Mesenteric fat pad (tissue), 1 donor: ENCODE measurements around the gene CACNA1G. TPM values are rescaled to one million over a fixed set of nuclear protein-coding genes. Genes with fewer than 3 reads are reported as not detected.
A peak's percentile ranks its signal among the peaks of the same experiment; 100 is the strongest.

ENCODE experiments used
- DNase-seq: peaks from one replicate; pipeline ENCODE4 v3.0.0-alpha.2; 2020; ENCODE audit warnings: low spot score
- total RNA-seq: library from RNA; stranded (reverse); fragmentation: NEBNext Ultra II Directional; extraction: Animal tissue kit (Norgen Biotek cat#: 25700); gene quantifications from one replicate; pipeline ENCODE4 v1.2.1, GENCODE V29; 2021
- donor health status: DM: yes; HTN: yes; CAD: no.

CACNA1G gene
- total RNA-seq, 1 donor from 2014 or later = 0.58 TPM

DNA sequence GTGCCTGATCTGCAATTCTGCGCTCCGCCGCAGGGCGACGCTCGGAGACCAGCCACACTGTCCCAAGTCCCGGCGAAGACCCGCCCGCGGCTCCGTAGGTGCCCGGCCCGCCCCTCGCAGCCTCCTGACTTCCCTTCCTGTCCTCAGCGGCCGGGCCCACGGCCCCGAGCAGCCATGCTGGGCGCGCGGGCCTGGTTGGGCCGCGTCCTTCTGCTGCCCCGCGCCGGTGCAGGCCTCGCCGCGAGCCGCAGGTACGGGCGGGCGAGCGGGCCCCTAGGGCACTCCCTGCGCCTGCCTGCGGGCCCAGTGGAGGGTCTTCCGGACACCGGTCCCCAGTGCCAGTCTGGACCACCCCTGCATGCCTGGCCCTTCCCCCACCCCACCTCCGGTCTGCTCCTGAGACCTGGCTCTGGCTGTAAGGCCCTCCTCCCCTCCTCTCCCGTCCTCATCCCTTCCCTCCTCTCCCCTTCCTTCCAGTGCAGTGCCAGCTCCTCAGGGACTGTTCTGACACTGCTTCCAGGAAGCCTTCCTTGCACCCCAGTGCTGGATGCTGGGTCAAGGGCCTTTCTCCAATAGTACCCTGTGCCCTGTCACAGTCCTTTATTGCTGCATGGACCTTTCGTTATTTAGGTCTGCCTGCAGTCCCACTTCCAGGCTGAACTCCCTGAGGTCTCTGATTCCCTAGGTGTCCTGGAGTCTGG lies 13.3 kb upstream of the CACNA1G start, which contains the start of gene SPATA20:
SPATA20 (plus strand) TSS at position 140 of the 701 bp plus-strand sequence; CDS start at position 175, 35 bp downstream.
- DNase-seq = peak; percentile 96

DNA sequence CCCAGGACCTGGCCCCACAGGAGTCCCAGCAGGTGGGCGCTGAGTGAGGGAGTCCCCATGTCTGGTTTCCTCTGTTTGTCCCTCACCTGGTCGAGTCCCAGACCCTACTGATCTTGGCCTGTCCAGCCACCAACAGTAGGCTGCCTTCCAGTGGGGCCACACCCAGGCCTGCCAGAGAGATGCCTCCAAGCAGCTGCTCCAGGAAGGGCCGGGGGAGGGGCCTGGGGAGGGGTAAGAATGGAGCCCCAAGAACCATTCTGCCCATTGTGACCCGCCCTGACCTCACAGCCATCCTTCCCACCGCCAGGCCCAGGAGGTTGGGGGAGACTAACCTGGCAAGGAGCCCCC lies 12.8 kb upstream of the CACNA1G start:
- DNase-seq = no peak

DNA sequence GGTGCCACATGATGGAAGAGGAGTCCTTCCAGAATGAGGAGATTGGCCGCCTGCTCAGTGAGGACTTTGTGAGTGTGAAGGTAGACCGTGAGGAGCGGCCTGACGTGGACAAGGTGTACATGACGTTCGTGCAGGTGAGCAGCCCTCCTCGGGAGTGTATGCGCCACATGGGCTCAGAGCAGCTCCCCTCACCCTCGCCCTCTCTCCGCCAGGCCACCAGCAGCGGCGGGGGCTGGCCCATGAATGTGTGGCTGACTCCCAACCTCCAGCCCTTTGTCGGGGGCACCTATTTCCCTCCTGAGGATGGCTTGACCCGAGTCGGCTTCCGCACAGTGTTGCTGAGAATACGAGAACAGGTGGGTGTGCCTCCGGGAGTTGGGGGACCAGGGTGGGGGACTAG lies 11.7 kb upstream of the CACNA1G start:
- no peak for DNase-seq

DNA sequence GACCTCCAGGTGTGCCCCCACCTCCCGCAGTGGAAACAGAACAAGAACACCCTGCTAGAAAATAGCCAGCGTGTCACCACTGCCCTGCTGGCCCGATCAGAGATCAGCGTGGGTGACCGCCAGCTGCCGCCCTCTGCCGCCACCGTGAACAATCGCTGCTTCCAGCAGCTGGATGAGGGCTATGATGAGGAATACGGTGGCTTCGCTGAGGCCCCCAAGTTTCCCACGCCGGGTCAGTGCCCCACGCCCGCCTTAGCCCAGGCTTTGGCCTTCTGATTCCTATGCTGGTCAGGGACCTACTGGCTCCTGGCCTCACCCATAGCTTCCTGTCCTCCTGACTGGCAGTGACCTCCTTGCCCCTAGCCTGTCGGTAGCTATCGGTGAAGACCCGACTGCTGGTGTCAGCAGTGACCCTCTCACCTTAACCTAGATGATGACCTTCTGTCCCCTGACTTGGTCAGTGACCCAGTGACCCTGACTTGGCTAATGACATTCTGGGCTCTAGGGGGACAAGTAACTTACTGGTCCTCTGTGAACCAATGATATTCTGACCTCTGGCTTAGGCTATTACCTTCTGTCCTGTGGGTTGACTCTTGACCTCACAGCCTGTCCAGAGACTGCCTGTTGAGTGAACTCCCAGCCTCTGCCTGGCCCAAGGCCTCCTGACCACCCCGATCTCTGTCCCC lies 11.1 kb upstream of the CACNA1G start:
- no peak for DNase-seq

DNA sequence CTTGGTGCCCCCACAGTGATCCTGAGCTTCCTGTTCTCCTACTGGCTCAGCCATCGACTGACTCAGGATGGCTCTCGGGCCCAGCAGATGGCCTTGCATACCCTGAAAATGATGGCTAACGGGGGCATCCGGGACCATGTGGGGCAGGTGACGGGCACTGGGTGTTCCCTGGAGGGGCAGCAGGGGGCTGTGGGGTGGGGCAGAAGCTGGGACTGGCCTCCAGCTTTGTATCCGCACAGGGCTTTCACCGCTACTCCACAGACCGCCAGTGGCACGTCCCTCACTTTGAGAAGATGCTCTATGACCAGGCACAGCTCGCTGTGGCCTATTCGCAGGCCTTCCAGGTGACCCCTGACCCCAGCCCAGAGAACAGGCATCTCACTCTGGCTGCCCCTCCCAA lies 10.5 kb upstream of the CACNA1G start:
- DNase-seq = no peak

DNA sequence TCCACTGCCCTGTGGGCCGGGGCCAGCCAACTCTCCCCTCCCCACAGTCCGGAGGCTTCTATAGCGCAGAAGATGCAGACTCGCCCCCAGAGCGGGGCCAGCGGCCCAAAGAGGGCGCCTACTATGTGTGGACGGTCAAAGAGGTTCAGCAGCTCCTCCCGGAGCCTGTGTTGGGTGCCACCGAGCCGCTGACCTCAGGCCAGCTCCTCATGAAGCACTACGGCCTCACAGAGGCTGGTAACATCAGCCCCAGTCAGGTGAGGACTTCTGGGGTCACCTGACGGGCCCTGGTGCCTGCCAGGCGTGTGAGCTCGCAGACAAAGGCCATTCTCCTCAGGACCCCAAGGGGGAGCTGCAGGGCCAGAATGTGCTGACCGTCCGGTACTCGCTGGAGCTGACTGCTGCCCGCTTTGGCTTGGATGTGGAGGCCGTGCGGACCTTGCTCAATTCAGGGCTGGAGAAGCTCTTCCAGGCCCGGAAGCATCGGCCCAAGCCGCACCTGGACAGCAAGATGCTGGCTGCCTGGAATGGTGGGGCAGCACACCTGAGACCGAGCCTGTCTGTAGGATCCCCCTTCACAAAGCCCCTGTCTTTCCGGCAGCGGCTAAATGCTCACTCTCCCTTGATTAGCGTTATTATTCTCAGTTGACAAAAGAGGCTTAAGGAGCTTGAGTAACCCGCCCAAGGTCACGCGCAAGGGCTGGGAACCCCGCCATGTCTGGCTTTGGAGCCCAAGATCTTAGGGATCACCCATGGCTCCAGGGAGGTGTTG lies 9.7 kb upstream of the CACNA1G start:
- DNase-seq = no peak

DNA sequence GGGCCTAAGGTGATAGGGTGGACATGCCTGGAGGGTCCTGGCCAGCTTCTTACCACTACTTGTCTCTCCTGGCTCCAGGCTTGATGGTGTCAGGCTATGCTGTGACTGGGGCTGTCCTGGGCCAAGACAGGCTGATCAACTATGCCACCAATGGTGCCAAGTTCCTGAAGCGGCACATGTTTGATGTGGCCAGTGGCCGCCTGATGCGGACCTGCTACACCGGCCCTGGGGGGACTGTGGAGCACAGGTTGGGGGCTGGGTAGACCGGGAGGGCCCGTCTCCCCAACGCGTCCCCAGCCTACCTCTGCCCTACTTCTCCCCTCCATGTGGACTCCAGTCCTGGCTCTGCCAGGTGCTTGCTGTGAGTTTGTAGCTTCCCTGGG lies 9.1 kb upstream of the CACNA1G start:
- no peak for DNase-seq

DNA sequence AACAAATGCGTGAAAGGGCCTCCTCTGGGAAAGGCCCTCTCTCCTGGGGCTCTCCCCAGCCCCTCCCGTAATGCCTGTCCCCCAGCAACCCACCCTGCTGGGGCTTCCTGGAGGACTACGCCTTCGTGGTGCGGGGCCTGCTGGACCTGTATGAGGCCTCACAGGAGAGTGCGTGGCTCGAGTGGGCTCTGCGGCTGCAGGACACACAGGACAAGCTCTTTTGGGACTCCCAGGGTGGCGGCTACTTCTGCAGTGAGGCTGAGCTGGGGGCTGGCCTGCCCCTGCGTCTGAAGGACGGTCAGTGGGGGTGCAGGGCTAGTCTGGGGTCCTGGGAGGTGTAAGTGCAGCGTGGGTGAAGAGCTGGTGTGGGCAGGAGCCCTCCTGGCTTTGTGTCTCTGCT lies 8.6 kb upstream of the CACNA1G start:
- no peak for DNase-seq

DNA sequence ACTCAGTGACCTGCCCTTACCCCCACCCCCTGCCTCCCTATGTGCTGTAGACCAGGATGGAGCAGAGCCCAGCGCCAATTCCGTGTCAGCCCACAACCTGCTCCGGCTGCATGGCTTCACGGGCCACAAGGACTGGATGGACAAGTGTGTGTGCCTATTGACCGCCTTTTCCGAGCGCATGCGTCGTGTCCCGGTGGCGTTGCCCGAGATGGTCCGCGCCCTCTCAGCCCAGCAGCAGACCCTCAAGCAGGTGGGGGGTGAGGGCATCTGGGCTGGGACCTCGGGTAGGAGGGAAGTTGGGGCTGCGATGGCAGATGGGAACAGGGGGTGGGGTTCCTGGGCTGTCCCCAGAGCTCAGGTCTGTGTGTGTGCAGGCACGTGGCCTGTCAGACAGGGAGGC lies 6.3 kb upstream of the CACNA1G start:
- no peak for DNase-seq

DNA sequence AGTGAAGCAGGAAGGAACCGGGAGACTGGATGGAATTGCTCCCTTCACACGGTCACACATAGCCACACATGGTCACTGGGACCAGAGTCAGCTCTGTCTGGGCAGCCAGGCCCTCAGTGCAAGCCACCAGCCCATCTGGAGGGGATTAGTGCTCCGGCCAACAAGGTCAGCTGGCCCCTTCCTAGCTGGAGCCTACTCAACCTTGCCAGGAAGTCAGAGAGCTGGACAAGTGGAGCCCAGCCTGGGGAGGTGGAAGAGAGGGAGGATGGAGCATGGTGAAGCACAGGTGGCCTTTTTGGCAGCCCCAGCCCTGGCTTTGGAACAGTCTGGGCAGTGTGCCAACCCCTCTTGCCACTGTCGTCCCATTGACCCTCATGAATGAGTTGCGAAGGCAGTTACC lies 3.7 kb upstream of the CACNA1G start:
- DNase-seq = no peak

DNA sequence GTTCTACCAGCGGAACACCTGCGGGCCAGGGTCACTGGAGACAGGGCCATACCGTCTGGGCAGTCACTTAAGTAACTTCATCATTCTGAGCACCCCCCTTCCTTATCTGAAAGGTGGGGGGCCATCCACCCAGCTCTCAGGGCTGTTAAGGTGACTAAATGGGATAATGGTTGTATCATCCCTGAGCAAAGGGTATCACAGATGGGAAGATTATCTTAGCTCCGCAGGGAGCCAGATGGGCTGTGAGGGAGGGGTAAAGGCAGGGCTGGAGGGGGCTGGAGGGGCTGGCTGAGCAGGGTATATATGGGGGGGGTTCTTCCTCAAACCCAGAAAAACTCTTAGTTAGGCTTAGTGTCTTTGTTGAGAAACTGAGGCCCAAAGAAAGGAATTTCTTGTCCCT lies 2.9 kb upstream of the CACNA1G start:
- no peak for DNase-seq

DNA sequence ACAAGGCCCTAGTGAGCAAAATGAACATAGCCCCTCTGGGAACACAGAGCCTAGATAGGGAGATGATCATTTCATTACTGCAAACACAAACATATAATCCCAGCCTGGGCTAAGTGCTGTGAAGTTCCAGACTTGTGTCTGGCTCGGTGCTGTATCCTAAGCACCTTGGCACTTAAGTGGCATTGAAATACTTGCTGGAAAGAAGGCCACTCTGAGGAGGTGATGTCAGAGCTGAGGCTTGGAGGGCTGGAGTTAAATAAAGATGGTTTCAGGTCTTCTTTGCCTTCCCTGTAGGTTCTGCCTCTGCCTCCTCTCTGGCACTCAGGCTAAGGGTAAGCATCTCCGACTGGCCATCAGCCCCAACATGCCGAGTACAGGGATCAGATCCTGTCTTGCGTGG lies 2.4 kb upstream of the CACNA1G start:
- no peak for DNase-seq

DNA sequence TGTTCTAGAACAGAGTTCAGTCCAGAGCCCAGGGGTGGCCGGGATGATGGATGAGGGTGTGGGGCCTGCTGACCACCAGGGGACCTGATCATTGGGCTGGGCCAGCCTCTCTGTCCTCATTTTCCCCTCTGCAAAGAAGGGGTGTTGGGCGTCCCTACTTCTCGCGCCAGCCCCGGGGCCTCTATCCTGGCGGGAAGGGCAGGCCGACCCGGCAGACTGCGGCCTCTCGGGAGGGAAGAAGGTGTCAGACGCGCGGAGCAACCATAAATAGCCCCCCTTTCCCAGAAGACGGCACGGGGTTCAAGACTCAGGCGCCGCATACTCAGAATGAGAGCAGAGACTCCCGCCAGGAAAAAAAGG lies 2.0 kb upstream of the CACNA1G start:
- DNase-seq = no peak

DNA sequence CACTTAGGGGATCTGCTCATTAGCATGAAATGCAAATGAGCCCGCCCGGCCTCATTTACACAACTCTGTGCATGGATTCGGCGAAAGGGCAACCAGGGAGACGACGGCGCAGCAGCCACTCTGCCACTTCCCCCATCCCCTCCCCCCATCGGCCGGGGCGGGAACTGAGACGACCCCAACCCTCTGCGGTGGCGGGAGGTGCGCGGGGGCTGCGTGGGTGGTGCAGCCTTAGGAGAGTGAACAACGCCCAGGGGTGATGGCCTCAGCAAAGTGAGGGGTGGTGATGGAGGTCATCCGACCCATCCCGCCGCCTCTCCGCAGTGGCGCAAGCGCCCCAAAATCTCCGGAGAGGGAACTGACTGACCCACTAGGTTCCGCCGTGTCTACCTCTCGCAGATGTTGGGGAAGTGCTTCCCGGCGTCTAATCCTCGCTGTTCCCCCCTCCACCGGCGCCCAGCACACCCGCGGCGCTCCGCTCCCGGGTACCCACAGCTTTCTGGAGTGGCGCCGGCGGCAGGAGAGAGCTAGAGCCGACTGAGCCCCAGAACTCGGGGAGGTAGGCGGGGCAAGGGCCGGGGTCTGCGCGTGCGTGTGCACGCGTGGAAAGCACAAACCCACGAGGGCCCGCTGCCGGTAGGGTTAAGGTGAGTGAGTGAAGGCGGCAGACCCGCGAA lies 1.4 kb upstream of the CACNA1G start:
- DNase-seq = no peak

DNA sequence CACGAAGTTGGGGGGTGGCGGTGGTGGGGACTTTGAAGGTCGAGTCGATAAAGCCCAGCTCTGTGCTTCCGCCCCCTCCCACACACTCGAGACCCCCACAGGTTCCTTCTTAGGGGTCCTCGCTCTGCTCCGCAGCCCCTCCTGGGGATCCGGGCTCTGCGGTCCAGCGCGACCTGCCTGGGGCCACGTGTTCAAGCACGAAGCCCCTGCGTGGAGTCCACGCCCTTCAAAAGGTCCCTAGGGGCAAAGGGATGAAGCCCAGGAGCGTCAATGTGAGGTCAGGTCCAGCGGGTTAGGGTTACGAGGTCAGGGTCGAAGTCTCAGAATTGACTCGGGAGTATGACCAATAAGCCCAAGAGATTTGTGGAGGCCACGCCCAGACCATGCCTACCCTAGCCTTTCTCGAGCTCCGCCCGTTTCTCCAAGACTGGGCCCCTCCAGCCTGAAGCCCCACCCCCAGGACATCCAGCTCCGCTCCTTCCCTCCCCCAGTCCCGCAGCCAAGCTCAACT lies 786 bp upstream of the CACNA1G start:
- no peak for DNase-seq

DNA sequence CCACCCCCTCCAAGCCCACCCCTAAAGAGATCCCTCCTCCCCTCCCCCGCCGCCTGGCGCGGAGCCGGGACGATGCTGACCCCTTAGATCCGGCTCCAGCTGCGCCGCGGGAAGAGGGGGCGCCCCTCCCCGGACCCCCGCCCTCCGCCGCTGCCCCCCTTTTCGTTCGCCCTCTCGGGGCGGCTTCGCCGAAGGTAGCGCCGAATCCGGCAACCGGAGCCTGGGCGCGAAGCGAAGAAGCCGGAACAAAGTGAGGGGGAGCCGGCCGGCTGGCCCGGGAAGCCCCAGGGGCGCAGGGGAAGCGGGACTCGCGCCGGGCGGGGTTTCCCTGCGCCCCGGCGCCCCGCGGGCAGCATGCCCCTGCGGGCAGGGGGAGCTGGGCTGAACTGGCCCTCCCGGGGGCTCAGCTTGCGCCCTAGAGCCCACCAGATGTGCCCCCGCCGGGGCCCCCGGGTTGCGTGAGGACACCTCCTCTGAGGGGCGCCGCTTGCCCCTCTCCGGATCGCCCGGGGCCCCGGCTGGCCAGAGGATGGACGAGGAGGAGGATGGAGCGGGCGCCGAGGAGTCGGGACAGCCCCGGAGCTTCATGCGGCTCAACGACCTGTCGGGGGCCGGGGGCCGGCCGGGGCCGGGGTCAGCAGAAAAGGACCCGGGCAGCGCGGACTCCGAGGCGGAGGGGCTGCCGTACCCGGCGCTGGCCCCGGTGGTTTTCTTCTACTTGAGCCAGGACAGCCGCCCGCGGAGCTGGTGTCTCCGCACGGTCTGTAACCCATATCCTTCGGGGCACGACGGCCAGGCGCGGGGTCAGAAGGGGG lies 623 bp downstream of the CACNA1G start:
- no peak for DNase-seq

DNA sequence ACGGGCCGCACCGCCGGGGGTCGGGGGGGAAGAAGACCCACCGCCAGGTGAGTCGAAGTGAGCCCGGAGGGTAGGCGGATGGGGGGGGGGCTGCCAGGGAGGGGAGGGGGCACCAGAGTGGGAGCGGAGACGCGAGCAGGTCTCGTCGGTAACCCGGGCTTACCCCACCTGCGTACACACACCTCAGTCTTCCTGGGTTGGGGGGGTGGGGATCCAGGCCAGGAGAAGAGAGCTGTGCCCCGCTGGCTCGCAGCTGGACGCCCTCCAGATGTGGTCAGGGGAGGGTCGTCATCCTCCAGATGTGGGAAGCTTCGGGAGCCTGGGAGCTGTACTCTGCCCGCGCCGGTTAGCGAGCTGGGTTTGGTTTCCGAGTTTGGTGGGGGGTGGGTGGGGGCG lies 1.2 kb downstream of the CACNA1G start:
- no peak for DNase-seq

DNA sequence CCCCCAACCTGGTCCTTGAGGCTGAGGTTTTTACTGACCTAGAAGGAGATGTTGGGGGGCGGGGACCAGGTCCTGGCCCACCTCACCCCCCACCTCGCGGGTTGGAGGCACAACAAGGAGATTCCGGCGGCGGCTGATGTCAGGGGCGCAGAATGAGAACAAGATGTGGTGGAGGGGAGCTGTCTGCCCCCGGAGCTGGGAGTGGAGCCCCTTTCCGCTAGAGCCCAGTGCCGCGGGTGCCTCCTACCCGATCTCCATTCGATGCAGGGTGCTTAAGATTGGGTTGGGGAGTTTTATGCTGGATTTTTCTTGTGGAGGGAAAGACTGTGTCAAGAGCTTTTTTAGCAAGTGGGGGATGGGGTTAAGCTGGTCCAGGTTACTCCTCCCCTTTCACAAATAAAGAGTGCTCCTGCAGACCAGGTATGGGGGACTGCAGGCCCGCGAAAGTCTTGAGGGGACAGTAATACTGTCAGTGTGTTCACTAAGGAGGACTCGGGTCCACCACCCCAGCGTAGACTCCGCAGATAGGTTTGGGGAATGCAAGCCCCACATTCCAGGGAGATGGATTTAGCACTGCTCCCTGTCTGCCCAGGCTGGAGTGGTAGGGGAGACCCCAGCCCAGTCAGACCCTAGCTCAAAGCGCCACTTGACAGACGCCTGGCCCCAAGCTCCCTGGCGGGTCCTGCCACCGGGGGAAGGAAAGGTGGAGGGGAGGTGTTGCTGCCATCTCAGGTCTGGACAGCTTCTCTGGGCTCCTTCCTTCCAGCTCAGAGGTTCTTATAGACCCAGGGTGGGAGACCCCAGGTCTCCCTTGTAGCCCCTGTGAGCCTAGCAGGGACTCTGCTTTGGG lies 2.0 kb downstream of the CACNA1G start:
- no peak for DNase-seq

DNA sequence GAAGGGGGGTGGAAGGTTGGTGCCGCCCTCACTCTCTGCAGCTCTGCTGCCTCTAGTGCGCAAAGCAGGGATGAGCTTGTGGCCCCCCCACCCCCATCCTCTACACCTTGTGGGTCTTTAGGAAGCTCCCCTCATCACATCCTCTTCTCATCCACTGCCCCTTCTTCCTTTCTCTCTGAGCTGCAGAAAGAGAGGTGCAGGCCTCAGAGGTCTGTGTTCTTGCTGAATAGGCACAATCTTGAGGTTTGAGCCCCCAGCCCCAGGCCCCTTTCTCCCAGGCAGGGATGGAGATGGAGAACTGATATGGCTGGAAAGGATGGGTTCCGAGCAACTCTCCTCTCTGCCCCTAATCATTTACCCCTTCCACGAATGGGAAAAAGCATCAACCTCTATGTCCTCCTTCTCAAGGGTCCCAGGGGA lies 2.6 kb downstream of the CACNA1G start:
- no peak for DNase-seq

DNA sequence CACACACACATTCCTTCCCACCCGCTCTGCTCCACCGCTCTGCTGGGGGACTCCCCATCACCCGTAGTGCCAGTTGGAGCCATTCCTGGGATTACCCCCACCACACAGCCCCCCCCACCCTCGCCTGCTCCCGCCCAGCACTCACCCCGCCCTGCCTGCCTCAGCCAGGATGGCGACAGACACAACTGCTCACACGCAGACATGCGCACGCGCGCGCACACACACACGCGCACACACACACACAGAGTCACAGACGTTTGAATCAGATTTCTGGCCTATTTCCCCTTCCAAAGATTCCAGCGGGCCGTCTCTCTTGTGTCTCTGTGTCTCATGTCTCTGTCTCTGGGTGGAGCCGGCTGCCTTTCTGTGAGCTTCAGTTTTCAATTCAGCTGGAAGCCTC lies 4.4 kb downstream of the CACNA1G start:
- no peak for DNase-seq
